Pancreas (tissue), 10 donors: ENCODE measurements around the gene MYO1A. TPM values are rescaled to one million over a fixed set of nuclear protein-coding genes. Genes with fewer than 3 reads are reported as not detected.

ENCODE experiments used
- ATAC-seq, 4 donors: fragments of 200-7000 bp; cut with Tn5 transposase; one replicate each; pipeline versions ENCODE4 v1.8.0 to v1.9.1; 2020; ENCODE audit warnings: mild to moderate bottlenecking in 4 of 4, moderate library complexity in 4 of 4
- DNase-seq, 6 donors: peaks; one replicate each; pipeline ENCODE4 v3.0.0-alpha.2; 2020
- FAIRE-seq: peaks from 2 replicates; lab custom pipeline; 2012; peaks lifted over from hg19 to GRCh38; lab: Jason Lieb, UNC
- H3K27ac ChIP-seq, 4 donors: fragments of 200-600 bp; sonication (generic); 1 replicate in 3 of 4; 2 replicates in 1 of 4; pipeline versions ENCODE4 v1.5.0 to v1.8.0; 2020
- H3K27me3 ChIP-seq, 4 donors: fragments of 200-600 bp; one replicate each; pipeline ENCODE4 v1.8.0; 2021
- H3K36me3 ChIP-seq, 3 donors: fragments of 200-600 bp; sonication (generic) in 1 of 3; one replicate each; pipeline versions ENCODE4 v1.5.0 to v1.8.0; 2020 to 2021
- H3K4me1 ChIP-seq, 3 donors: fragments of 200-600 bp; one replicate each; pipeline ENCODE4 v1.8.0; 2021
- H3K4me3 ChIP-seq, 4 donors: fragments of 200-600 bp; sonication (generic) in 2 of 4; one replicate each; pipeline versions ENCODE4 v1.5.0 to v1.8.0; 2020 to 2021
- H3K9me3 ChIP-seq, 4 donors: fragments of 200-600 bp; one replicate each; pipeline ENCODE4 v1.8.0; 2021
- WGBS, 2 donors: extraction: QIAGEN DNeasy Blood & Tissue Kit; methylation state at CpG; one replicate each; pipeline ENCODE4 v1.1.7; 2013; 5-methylcytosine and 5-hydroxymethylcytosine counted together
- intact Hi-C, 3 donors: fragments of 100-400 bp; cut with DNase I; formaldehyde crosslinking; loops; one replicate each; pipeline versions ENCODE4 v1.11.1 to v1.14.2; 2022
- polyA plus RNA-seq, 2 donors: library from polyadenylated mRNA; stranded (reverse); fragments of 200-250 nt; gene quantifications; one replicate each; pipeline ENCODE4 v1.2.3, GENCODE V29; 2013
- total RNA-seq, 6 donors: library from RNA; stranded (reverse); fragmentation: NEBNext Ultra II Directional in 4 of 6; extraction: Animal tissue kit (Norgen Biotek cat#: 25700) in 4 of 6; gene quantifications; one replicate each; pipeline versions ENCODE4 v1.2.1 to v1.2.4, GENCODE V29; 2021 to 2023
- TF ChIP-seq, protein P1 (sequence below), 4 donors: fragments of 200-600 bp; sonication (generic) in 3 of 4; IDR thresholded peaks; one replicate each; pipeline versions ENCODE4 v1.5.0 to v1.8.0; 2021; ENCODE audit warnings: antibody characterized with exemption in 4 of 4
- donor health status: healthy with polysubstance abuse.
- donor health status: DM: no; HTN: no; CAD: no; lungs with moderate emphysema.
- donor health status: DM: no; HTN: no; CAD: no.
- donor health status: control.
- donor health status: control.
- donor health status: Bipolar disorder and iron deficiency.
- donor health status: DM: yes; HTN: yes; CAD: no.
- donor health status: DM: no; HTN: no; CAD: no.
- donor health status: DM: no; HTN: no; CAD: no.
- donor health status: DM: yes; HTN: yes; CAD: no.

MYO1A gene
- total and polyA plus RNA-seq, 8 donors: 0.15 to 0.65 (median 0.47) TPM; not detected in 1

DNA sequence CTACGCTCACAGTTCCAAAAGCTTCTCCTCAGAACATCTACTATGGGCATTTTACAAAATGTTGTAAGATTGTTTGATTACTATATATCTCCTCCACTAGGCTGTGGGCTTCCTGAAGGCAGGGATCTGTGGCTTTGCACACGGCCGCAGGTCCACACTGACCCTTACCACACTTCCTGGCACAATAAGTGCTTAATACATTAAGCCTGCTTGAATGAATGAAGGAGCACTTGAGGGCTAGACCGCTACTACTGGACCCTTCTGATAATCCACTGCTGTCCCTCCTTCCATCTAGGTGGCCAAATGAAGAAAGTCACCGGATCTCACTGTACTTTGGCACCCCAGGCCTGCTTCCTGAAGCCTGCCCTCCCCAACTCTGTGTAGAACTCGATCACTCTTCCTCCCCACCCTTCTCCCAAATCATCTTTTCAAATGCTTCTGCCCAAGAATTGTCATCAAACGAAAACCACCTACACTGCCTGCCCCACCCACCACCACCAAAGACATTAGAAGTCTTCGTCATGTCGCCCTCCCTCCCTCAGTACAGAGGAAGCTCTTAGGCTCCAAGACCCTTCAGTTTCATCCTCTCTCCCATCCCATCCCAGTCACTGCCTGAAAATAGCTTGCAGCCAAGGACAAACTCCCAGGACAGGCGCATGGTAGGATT is 43.0 kb downstream of the MYO1A start:
- intact Hi-C loops: no loop called here
- no peak for DNase-seq
- 60 to 65% methylated on average over 10 of the region's 10 CpGs for WGBS, 2 donors
- TF ChIP-seq, protein P1, sequence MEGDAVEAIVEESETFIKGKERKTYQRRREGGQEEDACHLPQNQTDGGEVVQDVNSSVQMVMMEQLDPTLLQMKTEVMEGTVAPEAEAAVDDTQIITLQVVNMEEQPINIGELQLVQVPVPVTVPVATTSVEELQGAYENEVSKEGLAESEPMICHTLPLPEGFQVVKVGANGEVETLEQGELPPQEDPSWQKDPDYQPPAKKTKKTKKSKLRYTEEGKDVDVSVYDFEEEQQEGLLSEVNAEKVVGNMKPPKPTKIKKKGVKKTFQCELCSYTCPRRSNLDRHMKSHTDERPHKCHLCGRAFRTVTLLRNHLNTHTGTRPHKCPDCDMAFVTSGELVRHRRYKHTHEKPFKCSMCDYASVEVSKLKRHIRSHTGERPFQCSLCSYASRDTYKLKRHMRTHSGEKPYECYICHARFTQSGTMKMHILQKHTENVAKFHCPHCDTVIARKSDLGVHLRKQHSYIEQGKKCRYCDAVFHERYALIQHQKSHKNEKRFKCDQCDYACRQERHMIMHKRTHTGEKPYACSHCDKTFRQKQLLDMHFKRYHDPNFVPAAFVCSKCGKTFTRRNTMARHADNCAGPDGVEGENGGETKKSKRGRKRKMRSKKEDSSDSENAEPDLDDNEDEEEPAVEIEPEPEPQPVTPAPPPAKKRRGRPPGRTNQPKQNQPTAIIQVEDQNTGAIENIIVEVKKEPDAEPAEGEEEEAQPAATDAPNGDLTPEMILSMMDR (IDR thresholded peaks at IDR 0.05): peak in 1 of 4 donors; percentile 4
- Histone ChIP-seq H3K27ac (no peak overlapping the region), H3K4me3 (peak overlapping the region in 2 of 4 donors; percentile 87 to 95), H3K9me3 (no peaks in the 10 kb centered on the region), H3K36me3 (peaks cover 0 to 24% (median 11%) of the 10 kb centered on the region in 3 donors), H3K27me3 (no peaks in the 10 kb centered on the region), H3K4me1 (peaks cover 0 to 1% (median under 1%) of the 10 kb centered on the region in 3 donors)
- ATAC-seq: no peak
- FAIRE-seq: no peak

DNA sequence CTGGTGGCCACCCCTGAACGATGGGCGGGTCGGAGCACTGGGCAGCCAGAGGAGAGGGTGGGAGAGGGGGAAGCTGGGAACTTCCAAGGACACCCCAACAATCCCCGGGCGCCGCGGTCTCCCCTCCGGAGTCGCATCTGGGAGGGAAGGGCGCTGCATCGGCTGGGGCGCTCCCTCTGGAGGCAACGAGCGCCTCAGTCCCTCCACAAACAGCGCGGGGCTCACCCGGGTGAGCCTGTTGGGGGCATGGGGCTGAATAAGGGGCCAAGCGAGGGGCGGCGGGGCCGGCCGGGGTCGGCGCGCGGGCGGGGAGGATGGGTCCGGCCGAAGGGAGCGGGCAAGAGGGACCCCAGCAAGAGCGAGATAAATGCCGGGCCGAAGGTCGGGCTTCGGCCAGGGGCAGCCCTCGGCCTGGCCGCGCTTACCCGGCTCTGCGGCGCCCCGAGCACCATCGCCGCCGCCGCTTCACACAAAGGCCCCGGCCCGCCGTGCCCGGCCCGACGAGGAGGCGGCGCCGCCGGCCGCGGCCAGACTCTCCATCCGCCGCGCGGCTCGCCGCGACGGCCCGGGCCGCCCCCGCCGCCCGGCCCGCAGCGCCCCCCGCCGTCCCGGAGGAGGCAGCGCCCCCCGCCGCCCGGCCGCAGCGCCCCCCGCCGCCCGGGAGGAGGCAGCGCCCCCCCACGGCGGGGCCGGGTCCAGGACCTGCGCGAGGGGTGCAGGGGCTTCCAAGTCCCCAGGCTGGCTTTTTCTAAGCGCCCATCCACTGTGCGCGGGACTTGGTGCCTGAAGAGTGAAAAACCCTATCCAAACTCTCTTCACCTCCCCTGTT is 43.7 kb downstream of the MYO1A start, which contains the start of gene ZBTB39:
ZBTB39 (minus strand) TSS at position 567 of the 829 bp plus-strand sequence. CDS start 1,629 bp downstream, outside the sequence.
- no peak for FAIRE-seq
- TF ChIP-seq, protein P1 (IDR thresholded peaks at IDR 0.05): peak; percentile 15 to 45 (median 26)
- intact Hi-C loops: no loop called here
- Histone ChIP-seq H3K27me3 (no peaks in the 10 kb centered on the region), H3K9me3 (no peaks in the 10 kb centered on the region), H3K4me1 (peaks cover 0 to 5% (median 5%) of the 10 kb centered on the region in 3 donors), H3K4me3 (peak within 1 kb of the TSS; percentile 79 to 96 (median 91)), H3K27ac (peak within 1 kb of the TSS in 2 of 4 donors; percentile 34 to 53), H3K36me3 (peaks cover 0 to 24% (median 11%) of the 10 kb centered on the region in 3 donors)
- 1% methylated on average over 47 to 94 of the region's 94 CpGs for WGBS, 2 donors
- peak; percentile 41 to 89 (median 70) for DNase-seq
- ATAC-seq: peak; percentile 84 to 95 (median 93)

DNA sequence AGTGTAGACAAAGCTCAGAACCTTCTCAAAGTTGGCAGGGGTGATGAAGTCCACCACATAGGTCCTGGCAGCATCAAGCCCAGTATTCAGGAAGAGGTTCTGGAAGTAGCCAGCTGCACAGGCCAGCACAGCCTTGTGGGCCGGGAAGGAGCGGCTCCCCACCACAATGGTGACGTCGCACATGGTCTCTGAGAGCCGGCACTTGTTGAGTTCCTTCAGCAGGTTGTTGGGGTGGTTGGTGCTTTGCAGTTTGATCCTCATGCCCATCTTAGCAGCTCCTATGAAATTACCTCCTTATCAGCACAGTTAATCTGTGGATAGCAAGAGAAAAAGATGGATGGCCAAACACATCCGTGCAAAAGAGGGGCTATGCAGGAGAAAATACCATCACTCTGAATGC is 45.3 kb downstream of the MYO1A start:
- H3K27me3 ChIP-seq: no peaks in the 10 kb centered on the region
- ATAC-seq (no peak), FAIRE-seq (no peak), DNase-seq (no peak)
- H3K4me1 ChIP-seq: peaks cover 0 to 5% (median 5%) of the 10 kb centered on the region in 3 donors
- TF ChIP-seq, protein P1 (IDR thresholded peaks at IDR 0.05): no peak
- 75 to 83% methylated on average over 6 of the region's 6 CpGs for WGBS, 2 donors
- no peaks in the 10 kb centered on the region for H3K9me3 ChIP-seq
- intact Hi-C loops: no loop called here
- H3K27ac ChIP-seq: no peak overlapping the region
- H3K4me3 ChIP-seq: no peak overlapping the region
- peaks cover 0 to 24% (median 11%) of the 10 kb centered on the region in 3 donors for H3K36me3 ChIP-seq

DNA sequence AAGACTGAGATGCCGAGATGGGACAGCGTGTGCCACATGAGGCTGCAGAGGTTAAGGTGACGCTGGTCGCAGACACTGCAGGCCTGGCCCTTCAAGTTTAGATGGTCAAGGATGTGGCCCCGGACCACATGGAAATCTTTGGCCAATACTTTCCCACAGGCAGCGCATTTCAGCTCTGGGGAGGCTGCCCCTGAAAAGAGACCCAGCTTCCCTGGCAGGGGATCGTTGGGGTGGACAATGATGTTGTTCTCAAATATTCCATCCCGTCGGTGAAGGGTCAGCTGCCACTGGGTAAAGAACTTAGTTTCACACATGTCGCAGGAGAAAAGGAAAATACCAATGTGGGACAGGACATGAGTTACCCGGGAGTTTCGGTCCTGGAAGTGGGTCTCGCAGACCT is 46.5 kb downstream of the MYO1A start:
- TF ChIP-seq, protein P1 (IDR thresholded peaks at IDR 0.05): no peak
- H3K27ac ChIP-seq: no peak overlapping the region
- H3K36me3 ChIP-seq: peaks cover 0 to 24% (median 11%) of the 10 kb centered on the region in 3 donors
- ATAC-seq: no peak
- H3K4me3 ChIP-seq: no peak overlapping the region
- no peak for DNase-seq
- WGBS, 2 donors: 89 to 93% methylated on average over 13 of the region's 13 CpGs
- peaks cover 0 to 5% (median 5%) of the 10 kb centered on the region in 3 donors for H3K4me1 ChIP-seq
- intact Hi-C loops: no loop called here
- no peak for FAIRE-seq
- no peaks in the 10 kb centered on the region for H3K9me3 ChIP-seq
- H3K27me3 ChIP-seq: no peaks in the 10 kb centered on the region
